ENCODE data around the gene LINC01488.

The LINC01488 gene

GRCh38 chr11:69446108-69446507, 35.4 kb upstream of the LINC01488 start:
- no peak for DNase-seq

- DNase-seq: no peak
Measured at GRCh38 chr11:69447786-69448185, 33.7 kb upstream of the LINC01488 start.

- DNase-seq: no peak
Measured at GRCh38 chr11:69448471-69449284, 32.8 kb upstream of the LINC01488 start.

GRCh38 chr11:69449320-69450063, 32.0 kb upstream of the LINC01488 start:
- DNase-seq: no peak

- DNase-seq: no peak
Measured at GRCh38 chr11:69450064-69450856, 31.2 kb upstream of the LINC01488 start.

GRCh38 chr11:69450857-69451220, 30.6 kb upstream of the LINC01488 start:
- DNase-seq: no peak

GRCh38 chr11:69451289-69451688, 30.2 kb upstream of the LINC01488 start:
- DNase-seq: no peak

- no peak for DNase-seq
Measured at GRCh38 chr11:69452206-69452987, 29.1 kb upstream of the LINC01488 start.

- no peak for DNase-seq
Measured at GRCh38 chr11:69453151-69453550, 28.3 kb upstream of the LINC01488 start.

GRCh38 chr11:69454018-69454417, 27.4 kb upstream of the LINC01488 start:
- no peak for DNase-seq

- DNase-seq: no peak
Measured at GRCh38 chr11:69455969-69456368, 25.5 kb upstream of the LINC01488 start.

GRCh38 chr11:69456712-69457111, 24.8 kb upstream of the LINC01488 start:
- DNase-seq: no peak

- no peak for DNase-seq
Measured at GRCh38 chr11:69459848-69460539, 21.5 kb upstream of the LINC01488 start.

GRCh38 chr11:69460540-69461257, 20.8 kb upstream of the LINC01488 start:
- no peak for DNase-seq

GRCh38 chr11:69461272-69461962, 20.0 kb upstream of the LINC01488 start:
- DNase-seq: no peak

- DNase-seq: no peak
Measured at GRCh38 chr11:69462106-69462951, 19.1 kb upstream of the LINC01488 start.

- no peak for DNase-seq
Measured at GRCh38 chr11:69463181-69463994, 18.1 kb upstream of the LINC01488 start.

All from stimulated activated CD4-positive, alpha-beta T cell treated with anti-CD3 and anti-CD28 coated beads, Interleukin-4, amount 100 ng/mL, for 4 hours (primary cell).